RWPE1 (cell line): ENCODE data around the gene KYAT1.
"Not testable (repeated sequence)": the region's sequence is repeated elsewhere in the genome, so short reads cannot be mapped to it uniquely, and the experiment has no call there.

ENCODE experiments used
- CTCF ChIA-PET: fragments of 350-600 bp; sonication (Branson Sonifier 250); formaldehyde crosslinking; extraction: SDS; loops from one replicate; lab custom pipeline; 2021; lab: Yijun Ruan, JAX
- POLR2A ChIA-PET: fragments of 400-600 bp; formaldehyde crosslinking; extraction: SDS; loops from one replicate; lab custom pipeline; 2020; ENCODE audit warnings: antibody characterized with exemption; ENCODE audit not compliant: low non-redundant PET; lab: Yijun Ruan, JAX
- DNase-seq: peaks from one replicate; pipeline ENCODE4 v3.0.0; 2012; ENCODE audit warnings: low spot score
- H3K27ac ChIP-seq: fragments of 450-650 bp; 2 replicates; pipeline ENCODE4 v1.5.1; 2017
- CTCF ChIP-seq: fragments of 450-650 bp; conservative IDR thresholded peaks from 2 replicates; pipeline ENCODE4 v1.5.1; 2017; ENCODE audit warnings: low read depth, mild to moderate bottlenecking

The KYAT1 gene

GRCh38 chr9:128870128-128870940 lies 11.4 kb downstream of the KYAT1 start:
- TF ChIP-seq CTCF = no peak
- ChIA-PET POLR2A (no interaction called here), CTCF (interaction anchor here (0.7 kb wide), 2 partner anchors 9 to 342 kb away, joined by 3 to 4 read pairs; no protein-coding TSS in a partner anchor)
- DNase-seq = no peak
- H3K27ac ChIP-seq = no peak overlapping the region

GRCh38 chr9:128863647-128864046 lies 18.1 kb downstream of the KYAT1 start:
- H3K27ac ChIP-seq = peak overlapping the region; percentile 51
- ChIA-PET POLR2A (no interaction called here), CTCF (interaction anchor here (0.5 to 2.8 kb wide), 11 partner anchors 11 to 229 kb away, joined by 3 to 26 read pairs (median 4); partner anchors contain the start of genes KYAT1 and PHYHD1)
- peak; percentile 99 for TF ChIP-seq CTCF
- peak; percentile 85 for DNase-seq

- no peak for TF ChIP-seq CTCF
- POLR2A ChIA-PET = no interaction called here
- CTCF ChIA-PET = interaction anchor here (0.6 to 2.8 kb wide), 7 partner anchors 10 to 745 kb away, joined by 3 to 26 read pairs (median 6); no protein-coding TSS in a partner anchor
- no peak for DNase-seq
- H3K27ac ChIP-seq = peak overlapping the region; percentile 59
These were observed 19.3 kb downstream of the KYAT1 start for GRCh38 chr9:128862401-128862851.

GRCh38 chr9:128861501-128861900 lies 20.2 kb downstream of the KYAT1 start:
- no peak for TF ChIP-seq CTCF
- POLR2A ChIA-PET = interaction anchor here (0.6 kb wide), 1 partner anchor 16 kb away, joined by 3 read pairs; no protein-coding TSS in a partner anchor
- CTCF ChIA-PET = interaction anchor here (0.6 to 2.8 kb wide), 7 partner anchors 8 to 67 kb away, joined by 3 to 26 read pairs (median 6); partner anchors contain the start of gene ENDOG
- H3K27ac ChIP-seq = no peak overlapping the region; the same call in 1 of the 2 replicates
- DNase-seq = no peak

- no peak for TF ChIP-seq CTCF
- ChIA-PET CTCF (interaction anchor here (1.2 to 2.8 kb wide), 4 partner anchors 9 to 68 kb away, joined by 3 to 26 read pairs (median 8); partner anchors contain the start of gene ENDOG), POLR2A (no interaction called here)
- no peak overlapping the region for H3K27ac ChIP-seq
- no peak for DNase-seq
These were observed 20.8 kb downstream of the KYAT1 start for GRCh38 chr9:128860937-128861336.

- DNase-seq, POLR2A ChIA-PET, H3K27ac ChIP-seq: not testable (repeated sequence)
- CTCF ChIA-PET = interaction anchor here (1.2 kb wide), 1 partner anchor 70 kb away, joined by 5 read pairs; no protein-coding TSS in a partner anchor
These were observed 23.3 kb downstream of the KYAT1 start for GRCh38 chr9:128858476-128858875.

- POLR2A ChIA-PET, DNase-seq, CTCF ChIA-PET, H3K27ac ChIP-seq: not testable (repeated sequence)
These were observed 27.3 kb downstream of the KYAT1 start for GRCh38 chr9:128854454-128854853.

- H3K27ac ChIP-seq, DNase-seq, POLR2A ChIA-PET: not testable (repeated sequence)
- CTCF ChIA-PET = interaction anchor here (0.6 to 1.5 kb wide), 7 partner anchors 9 to 124 kb away, joined by 3 to 12 read pairs (median 4); no protein-coding TSS in a partner anchor
These were observed 29.1 kb downstream of the KYAT1 start for GRCh38 chr9:128852646-128853045.
